HCT116 (cell line): ENCODE measurements around the gene TMTC2. TPM values are rescaled to one million over a fixed set of nuclear protein-coding genes. Genes with fewer than 3 reads are reported as not detected.

Experiments used
- ATAC-seq: fragments of 200-7000 bp; cut with Tn5 transposase; 2 replicates; pipeline ENCODE4 v1.9.1; 2020; ENCODE audit warnings: mild to moderate bottlenecking, moderate library complexity
- BruUV-seq: library from RNA; stranded (reverse); fragments of 400-500 nt; replicated peaks from 2 replicates; lab custom pipeline; 2021; lab: Mats Ljungman, UMichigan
- CTCF ChIA-PET: fragments of 300-600 bp; sonication (Branson Sonifier 250); formaldehyde crosslinking; loops from one replicate; lab custom pipeline; 2021; ENCODE audit warnings: antibody characterized with exemption; lab: Charles Lee
- POLR2A ChIA-PET: fragments of 300-600, 350-600 bp; sonication (Branson Sonifier 250); formaldehyde crosslinking; loops from one replicate; lab custom pipeline; 2021; ENCODE audit warnings: antibody characterized with exemption; lab: Charles Lee
- RAD21 ChIA-PET, 2 experiments: fragments of 300-600 bp; sonication (Branson Sonifier 250); formaldehyde crosslinking; loops; one replicate each; lab custom pipeline; 2023; ENCODE audit warnings: low total read pairs in 2 of 2; ENCODE audit not compliant: uncharacterized antibody in 2 of 2, unreplicated experiment in 2 of 2, low non-redundant PET in 1 of 2; lab: Charles Lee
- DNase-seq: peaks from one replicate; pipeline ENCODE4 v3.0.0-alpha.2; 2010; ENCODE audit warnings: low read depth, low spot score
- H2AFZ ChIP-seq: fragments of 200-600 bp; shearing (Covaris generic), sonication (generic); 2 replicates; pipeline ENCODE4 v1.6.1; 2017; ENCODE audit warnings: low read depth, mixed run types, mixed read lengths, antibody characterized with exemption, low read length; ENCODE audit not compliant: poor library complexity, severe bottlenecking
- H3K27ac ChIP-seq: 2 replicates; pipeline ENCODE4 v1.5.1; 2012; ENCODE audit warnings: low read depth, low read length
- H3K27me3 ChIP-seq: fragments of 200-600 bp; sonication (generic); 2 replicates; pipeline ENCODE4 v1.6.1; 2016; ENCODE audit warnings: mixed run types, low read length, mixed read lengths; ENCODE audit not compliant: insufficient read depth
- H3K36me3 ChIP-seq, 2 experiments: fragments of 200-500 bp in 1 of 2; fragments of 200-600 bp in 1 of 2; sonication (Bioruptor generic) in 1 of 2; sonication (generic) in 1 of 2; 2 replicates each; pipeline versions ENCODE4 v1.5.1 to v1.6.1; 2014 to 2016; ENCODE audit warnings: low read length in 2 of 2, inconsistent platforms in 1 of 2, mixed read lengths in 1 of 2, mixed run types in 1 of 2; ENCODE audit not compliant: insufficient read depth in 2 of 2, control insufficient read depth in 1 of 2
- H3K4me1 ChIP-seq, 2 experiments: fragments of 200-600 bp in 1 of 2; sonication (generic) in 1 of 2; 2 replicates each; pipeline versions ENCODE4 v1.5.1 to v1.6.1; 2012 to 2017; ENCODE audit warnings: low read length in 2 of 2, inconsistent platforms in 1 of 2, mild to moderate bottlenecking in 1 of 2, mixed read lengths in 1 of 2, mixed run types in 1 of 2, moderate library complexity in 1 of 2; ENCODE audit not compliant: insufficient read depth in 2 of 2, control insufficient read depth in 1 of 2
- H3K4me2 ChIP-seq: fragments of 200-600 bp; sonication (generic); 2 replicates; pipeline ENCODE4 v1.6.1; 2017; ENCODE audit warnings: mixed run types, low read length, mixed read lengths
- H3K4me3 ChIP-seq, 2 experiments: fragments of 200-600 bp in 1 of 2; sonication (generic) in 1 of 2; replicated peaks in 1 of 2; 2 replicates each; pipeline ENCODE4 v1.5.1; 2011 to 2016; ENCODE audit warnings: low read length in 2 of 2, control low read depth in 1 of 2, low read depth in 1 of 2, mild to moderate bottlenecking in 1 of 2, mixed read lengths in 1 of 2, mixed run types in 1 of 2
- H3K79me2 ChIP-seq: fragments of 200-600 bp; sonication (generic); 2 replicates; pipeline ENCODE4 v1.6.1; 2017; ENCODE audit warnings: mild to moderate bottlenecking, mixed run types, low read length, moderate library complexity, mixed read lengths; ENCODE audit not compliant: insufficient read depth
- H3K9ac ChIP-seq: fragments of 200-600 bp; sonication (generic); 2 replicates; pipeline ENCODE4 v1.6.1; 2016; ENCODE audit warnings: low read length, mixed read lengths
- H3K9me2 ChIP-seq: fragments of 200-600 bp; sonication (generic), shearing (Covaris generic); 2 replicates; pipeline ENCODE4 v1.6.1; 2017; ENCODE audit warnings: mixed run types, mild to moderate bottlenecking, moderate library complexity; ENCODE audit not compliant: insufficient read depth
- H3K9me3 ChIP-seq, 2 experiments: fragments of 200-500 bp in 1 of 2; fragments of 200-600 bp in 1 of 2; sonication (Bioruptor generic) in 1 of 2; sonication (generic) in 1 of 2; 2 replicates each; pipeline ENCODE4 v1.6.1; 2014 to 2017; ENCODE audit warnings: low read length in 2 of 2, mixed read lengths in 2 of 2, inconsistent platforms in 1 of 2, low read depth in 1 of 2, mild to moderate bottlenecking in 1 of 2, mixed run types in 1 of 2, moderate library complexity in 1 of 2; ENCODE audit not compliant: control insufficient read depth in 1 of 2, insufficient read depth in 1 of 2
- H4K20me1 ChIP-seq: fragments of 200-600 bp; sonication (generic), shearing (Covaris generic); 2 replicates; pipeline ENCODE4 v1.6.1; 2017; ENCODE audit warnings: mixed run types, mild to moderate bottlenecking, moderate library complexity; ENCODE audit not compliant: insufficient read depth
- CEBPB ChIP-seq: IDR thresholded peaks from 2 replicates; pipeline ENCODE4 v1.6.1; 2012; ENCODE audit warnings: low read depth
- ELF1 ChIP-seq: IDR thresholded peaks from 2 replicates; pipeline ENCODE4 v1.6.1; 2012; ENCODE audit warnings: low read depth, borderline replicate concordance
- EZH2 ChIP-seq: fragments of 200-600 bp; sonication (generic); IDR thresholded peaks from 2 replicates; pipeline ENCODE4 v1.6.1; 2017; ENCODE audit warnings: antibody characterized with exemption, mixed run types
- EZH2phosphoT487 ChIP-seq: fragments of 200-600 bp; IDR thresholded peaks from 2 replicates; pipeline ENCODE4 v1.6.1; 2018; ENCODE audit warnings: antibody characterized with exemption, borderline replicate concordance
- JUND ChIP-seq: IDR thresholded peaks from 2 replicates; pipeline ENCODE4 v1.6.1; 2012
- POLR2A ChIP-seq: IDR thresholded peaks from 2 replicates; pipeline ENCODE4 v1.7.0; 2011; ENCODE audit warnings: borderline replicate concordance; ENCODE audit not compliant: insufficient read depth, insufficient read length; ENCODE audit errors: extremely low read depth
- POLR2AphosphoS5 ChIP-seq: IDR thresholded peaks from 2 replicates; pipeline ENCODE4 v1.6.1; 2011; ENCODE audit warnings: mild to moderate bottlenecking, low read depth, low read length, moderate library complexity
- RAD21 ChIP-seq: IDR thresholded peaks from 2 replicates; pipeline ENCODE4 v1.6.1; 2012; ENCODE audit warnings: low read depth, mild to moderate bottlenecking
- SIN3A ChIP-seq: IDR thresholded peaks from 2 replicates; pipeline ENCODE4 v1.6.1; 2012; ENCODE audit warnings: low read depth
- TCF7L2 ChIP-seq: IDR thresholded peaks from 2 replicates; pipeline ENCODE4 v1.7.0; 2011; ENCODE audit warnings: borderline replicate concordance, inconsistent platforms; ENCODE audit not compliant: insufficient read depth, insufficient read length; ENCODE audit errors: extremely low read depth
- YY1 ChIP-seq: IDR thresholded peaks from 2 replicates; pipeline ENCODE4 v1.6.1; 2011; ENCODE audit warnings: low read length, low read depth, moderate library complexity, mild to moderate bottlenecking; ENCODE audit not compliant: insufficient replicate concordance; ENCODE audit errors: extremely low read depth
- ZFX ChIP-seq: fragments of 450-650 bp; IDR thresholded peaks from 2 replicates; pipeline ENCODE4 v1.6.1; 2017
- ZNF274 ChIP-seq: fragments of 200-500 bp; sonication (Bioruptor generic); IDR thresholded peaks from 2 replicates; pipeline ENCODE4 v1.6.1; 2014; ENCODE audit warnings: mild to moderate bottlenecking, low read depth, low read length, inconsistent platforms
- intact Hi-C: fragments of 100-400 bp; cut with micrococcal nuclease; formaldehyde crosslinking; loops from 2 replicates; pipeline ENCODE4 v1.10.0; 2022
- total RNA-seq: library from RNA; stranded (reverse); gene quantifications from one replicate; pipeline ENCODE4 v1.2.1, GENCODE V29; 2021; ENCODE audit not compliant: unreplicated experiment
- TF ChIP-seq, protein P1 (sequence below), 3 experiments: fragments of 200-600 bp in 1 of 3; sonication (generic) in 1 of 3; IDR thresholded peaks in 2 of 3; conservative IDR thresholded peaks in 1 of 3; 2 replicates each; pipeline ENCODE4 v1.5.1; 2012 to 2017; ENCODE audit warnings: low read depth in 2 of 3, low read length in 2 of 3, antibody characterized with exemption in 1 of 3, borderline replicate concordance in 1 of 3, control low read depth in 1 of 3, mild to moderate bottlenecking in 1 of 3, mixed read lengths in 1 of 3, mixed run types in 1 of 3, moderate library complexity in 1 of 3; ENCODE audit not compliant: insufficient read depth in 1 of 3
- TF ChIP-seq, protein P2 (sequence below): IDR thresholded peaks from 2 replicates; pipeline ENCODE4 v1.6.1; 2012
- TF ChIP-seq, protein P3 (sequence below): IDR thresholded peaks from 2 replicates; pipeline ENCODE4 v1.6.1; 2012; ENCODE audit warnings: low read depth
- TF ChIP-seq, protein P4 (sequence below): IDR thresholded peaks from 2 replicates; pipeline ENCODE4 v1.6.1; 2011; ENCODE audit warnings: mild to moderate bottlenecking, low read length, moderate library complexity; ENCODE audit not compliant: insufficient replicate concordance; ENCODE audit errors: extremely low read depth

The TMTC2 gene
- total RNA-seq, 1 experiment from 2014 or later, result 11.5 TPM

DNA sequence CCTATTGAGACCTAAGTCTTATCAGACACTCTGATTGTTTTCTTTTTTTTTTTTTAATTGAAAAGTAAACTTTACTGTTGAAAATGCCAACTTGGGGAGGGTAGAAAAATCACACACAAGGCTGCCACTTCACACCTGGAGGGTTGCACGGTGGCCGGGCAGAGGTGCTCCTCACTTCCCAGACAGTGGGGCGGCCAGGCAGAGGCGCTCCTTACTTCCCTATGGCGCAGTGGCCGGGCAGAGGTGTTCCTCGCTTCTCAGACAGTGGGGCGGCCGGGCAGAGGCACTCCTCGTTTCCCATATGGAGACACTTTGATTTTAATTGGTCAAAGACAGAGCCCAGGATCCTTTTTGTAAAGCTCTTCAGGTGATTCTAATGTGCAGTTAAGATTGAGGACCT, 399.3 kb downstream of the TMTC2 start:
- no peak for DNase-seq
- CTCF ChIA-PET, result no interaction called here
- H3K9me2 ChIP-seq, result no peaks in the 10 kb centered on the region
- TF ChIP-seq RAD21, result no peak
- TF ChIP-seq EZH2, result no peak
- TF ChIP-seq ELF1, result no peak
- TF ChIP-seq POLR2AphosphoS5, result no peak
- TF ChIP-seq JUND, result no peak
- no peak for TF ChIP-seq EZH2phosphoT487
- TF ChIP-seq YY1, result no peak
- no peak for TF ChIP-seq CEBPB
- no peak for TF ChIP-seq SIN3A
- TF ChIP-seq TCF7L2, result no peak
- TF ChIP-seq, protein P1, sequence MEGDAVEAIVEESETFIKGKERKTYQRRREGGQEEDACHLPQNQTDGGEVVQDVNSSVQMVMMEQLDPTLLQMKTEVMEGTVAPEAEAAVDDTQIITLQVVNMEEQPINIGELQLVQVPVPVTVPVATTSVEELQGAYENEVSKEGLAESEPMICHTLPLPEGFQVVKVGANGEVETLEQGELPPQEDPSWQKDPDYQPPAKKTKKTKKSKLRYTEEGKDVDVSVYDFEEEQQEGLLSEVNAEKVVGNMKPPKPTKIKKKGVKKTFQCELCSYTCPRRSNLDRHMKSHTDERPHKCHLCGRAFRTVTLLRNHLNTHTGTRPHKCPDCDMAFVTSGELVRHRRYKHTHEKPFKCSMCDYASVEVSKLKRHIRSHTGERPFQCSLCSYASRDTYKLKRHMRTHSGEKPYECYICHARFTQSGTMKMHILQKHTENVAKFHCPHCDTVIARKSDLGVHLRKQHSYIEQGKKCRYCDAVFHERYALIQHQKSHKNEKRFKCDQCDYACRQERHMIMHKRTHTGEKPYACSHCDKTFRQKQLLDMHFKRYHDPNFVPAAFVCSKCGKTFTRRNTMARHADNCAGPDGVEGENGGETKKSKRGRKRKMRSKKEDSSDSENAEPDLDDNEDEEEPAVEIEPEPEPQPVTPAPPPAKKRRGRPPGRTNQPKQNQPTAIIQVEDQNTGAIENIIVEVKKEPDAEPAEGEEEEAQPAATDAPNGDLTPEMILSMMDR (IDR thresholded peaks at IDR 0.05 in 2 of 3, conservative IDR thresholded peaks at IDR 0.05 in 1 of 3; ENCODE audit: borderline replicate concordance in 1 of 3, insufficient read depth in 1 of 3, low read depth in 2 of 3, low read length in 2 of 3), result no peak
- TF ChIP-seq ZFX, result no peak
- TF ChIP-seq, protein P2, sequence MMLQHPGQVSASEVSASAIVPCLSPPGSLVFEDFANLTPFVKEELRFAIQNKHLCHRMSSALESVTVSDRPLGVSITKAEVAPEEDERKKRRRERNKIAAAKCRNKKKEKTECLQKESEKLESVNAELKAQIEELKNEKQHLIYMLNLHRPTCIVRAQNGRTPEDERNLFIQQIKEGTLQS, result no peak
- TF ChIP-seq ZNF274, result no peak
- TF ChIP-seq, protein P3, sequence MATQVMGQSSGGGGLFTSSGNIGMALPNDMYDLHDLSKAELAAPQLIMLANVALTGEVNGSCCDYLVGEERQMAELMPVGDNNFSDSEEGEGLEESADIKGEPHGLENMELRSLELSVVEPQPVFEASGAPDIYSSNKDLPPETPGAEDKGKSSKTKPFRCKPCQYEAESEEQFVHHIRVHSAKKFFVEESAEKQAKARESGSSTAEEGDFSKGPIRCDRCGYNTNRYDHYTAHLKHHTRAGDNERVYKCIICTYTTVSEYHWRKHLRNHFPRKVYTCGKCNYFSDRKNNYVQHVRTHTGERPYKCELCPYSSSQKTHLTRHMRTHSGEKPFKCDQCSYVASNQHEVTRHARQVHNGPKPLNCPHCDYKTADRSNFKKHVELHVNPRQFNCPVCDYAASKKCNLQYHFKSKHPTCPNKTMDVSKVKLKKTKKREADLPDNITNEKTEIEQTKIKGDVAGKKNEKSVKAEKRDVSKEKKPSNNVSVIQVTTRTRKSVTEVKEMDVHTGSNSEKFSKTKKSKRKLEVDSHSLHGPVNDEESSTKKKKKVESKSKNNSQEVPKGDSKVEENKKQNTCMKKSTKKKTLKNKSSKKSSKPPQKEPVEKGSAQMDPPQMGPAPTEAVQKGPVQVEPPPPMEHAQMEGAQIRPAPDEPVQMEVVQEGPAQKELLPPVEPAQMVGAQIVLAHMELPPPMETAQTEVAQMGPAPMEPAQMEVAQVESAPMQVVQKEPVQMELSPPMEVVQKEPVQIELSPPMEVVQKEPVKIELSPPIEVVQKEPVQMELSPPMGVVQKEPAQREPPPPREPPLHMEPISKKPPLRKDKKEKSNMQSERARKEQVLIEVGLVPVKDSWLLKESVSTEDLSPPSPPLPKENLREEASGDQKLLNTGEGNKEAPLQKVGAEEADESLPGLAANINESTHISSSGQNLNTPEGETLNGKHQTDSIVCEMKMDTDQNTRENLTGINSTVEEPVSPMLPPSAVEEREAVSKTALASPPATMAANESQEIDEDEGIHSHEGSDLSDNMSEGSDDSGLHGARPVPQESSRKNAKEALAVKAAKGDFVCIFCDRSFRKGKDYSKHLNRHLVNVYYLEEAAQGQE, result no peak
- no peak for TF ChIP-seq POLR2A
- TF ChIP-seq, protein P4, sequence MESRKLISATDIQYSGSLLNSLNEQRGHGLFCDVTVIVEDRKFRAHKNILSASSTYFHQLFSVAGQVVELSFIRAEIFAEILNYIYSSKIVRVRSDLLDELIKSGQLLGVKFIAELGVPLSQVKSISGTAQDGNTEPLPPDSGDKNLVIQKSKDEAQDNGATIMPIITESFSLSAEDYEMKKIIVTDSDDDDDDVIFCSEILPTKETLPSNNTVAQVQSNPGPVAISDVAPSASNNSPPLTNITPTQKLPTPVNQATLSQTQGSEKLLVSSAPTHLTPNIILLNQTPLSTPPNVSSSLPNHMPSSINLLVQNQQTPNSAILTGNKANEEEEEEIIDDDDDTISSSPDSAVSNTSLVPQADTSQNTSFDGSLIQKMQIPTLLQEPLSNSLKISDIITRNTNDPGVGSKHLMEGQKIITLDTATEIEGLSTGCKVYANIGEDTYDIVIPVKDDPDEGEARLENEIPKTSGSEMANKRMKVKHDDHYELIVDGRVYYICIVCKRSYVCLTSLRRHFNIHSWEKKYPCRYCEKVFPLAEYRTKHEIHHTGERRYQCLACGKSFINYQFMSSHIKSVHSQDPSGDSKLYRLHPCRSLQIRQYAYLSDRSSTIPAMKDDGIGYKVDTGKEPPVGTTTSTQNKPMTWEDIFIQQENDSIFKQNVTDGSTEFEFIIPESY, result no peak
- no peaks in the 10 kb centered on the region for H3K79me2 ChIP-seq
- intact Hi-C loops, result no loop called here
- H3K27me3 ChIP-seq, result no peaks in the 10 kb centered on the region
- no peak overlapping the region for H3K4me3 ChIP-seq
- H3K36me3 ChIP-seq, result no peaks in the 10 kb centered on the region
- H3K4me2 ChIP-seq, result no peak overlapping the region
- no peaks in the 10 kb centered on the region for H4K20me1 ChIP-seq
- RAD21 ChIA-PET, result no interaction called here
- no TSS peak for BruUV-seq
- H3K9me3 ChIP-seq, result no peaks in the 10 kb centered on the region
- ATAC-seq, result no peak
- no peak overlapping the region for H3K27ac ChIP-seq
- H2AFZ ChIP-seq, result no peak overlapping the region
- H3K9ac ChIP-seq, result no peak overlapping the region
- POLR2A ChIA-PET, result no interaction called here
- no peaks in the 10 kb centered on the region for H3K4me1 ChIP-seq
